Gastrocnemius medialis (tissue), 4 donors: ENCODE data around the gene IGFBP4.

ENCODE experiments used
- CTCF ChIP-seq, 5 experiments: fragments of 450-650 bp in 3 of 5; fragments of 200-600 bp in 2 of 5; sonication (generic) in 2 of 5; IDR thresholded peaks in 4 of 5; conservative IDR thresholded peaks in 1 of 5; 1 replicate in 4 of 5; 2 replicates in 1 of 5; pipeline ENCODE4 v1.5.1; 2016 to 2019; ENCODE audit warnings: antibody characterized with exemption in 5 of 5, mild to moderate bottlenecking in 3 of 5, moderate library complexity in 3 of 5
- POLR2A ChIP-seq, 2 donors: fragments of 450-650 bp; IDR thresholded peaks; one replicate each; pipeline ENCODE4 v1.6.1; 2017; ENCODE audit warnings: antibody characterized with exemption in 2 of 2, mild to moderate bottlenecking in 2 of 2, moderate library complexity in 2 of 2

DNA sequence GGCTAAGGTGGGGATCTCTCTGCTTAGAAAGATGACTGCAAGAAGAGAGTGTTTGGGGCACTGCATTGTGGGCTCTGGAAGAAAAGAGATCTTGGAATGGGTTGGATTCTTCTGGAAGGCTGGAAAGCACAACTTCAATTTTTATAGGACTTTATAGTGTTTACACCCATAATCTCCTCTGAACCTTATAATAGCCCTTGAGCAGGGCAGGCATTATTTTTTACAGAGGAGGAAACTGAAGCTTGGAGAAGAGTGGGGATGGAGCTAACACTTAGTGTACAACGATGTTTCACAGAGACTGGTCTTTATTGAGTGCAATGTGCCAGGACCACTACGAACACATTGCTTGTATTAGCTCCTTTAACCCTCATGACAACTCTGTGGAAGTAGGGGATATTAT lies 47.7 kb downstream of the IGFBP4 start:
- TF ChIP-seq POLR2A (IDR thresholded peaks at IDR 0.05) = no peak
- TF ChIP-seq CTCF (IDR thresholded peaks at IDR 0.05 in 4 of 5, conservative IDR thresholded peaks at IDR 0.05 in 1 of 5) = no peak
